IMR-90 (cell line): ENCODE results near the gene PDE4B.

Experiments used
- CTCF ChIP-seq: conservative IDR thresholded peaks from 2 replicates; pipeline ENCODE4 v1.5.1; 2012; ENCODE audit warnings: mild to moderate bottlenecking, low read depth, low read length, improper control_type of control experiment
- MXI1 ChIP-seq: IDR thresholded peaks from 2 replicates; pipeline ENCODE4 v1.6.1; 2012; ENCODE audit warnings: low read depth, mild to moderate bottlenecking, low read length, moderate library complexity, borderline replicate concordance

GRCh38 chr1:66275083-66275482 lies 482.4 kb downstream of the PDE4B start:
- TF ChIP-seq MXI1, result no peak
- no peak for TF ChIP-seq CTCF
